GM12892 (cell line): ENCODE results near the gene RABIF.
"Not testable (repeated sequence)": the region's sequence is repeated elsewhere in the genome, so short reads cannot be mapped to it uniquely, and the experiment has no call there.

ENCODE experiments used
- DNase-seq: peaks from one replicate; pipeline ENCODE4 v3.0.0; 2011; ENCODE audit not compliant: insufficient read length
- FAIRE-seq: peaks from 2 replicates; lab custom pipeline; 2011; peaks lifted over from hg19 to GRCh38; lab: Jason Lieb, UNC
- POLR2A ChIP-seq: IDR thresholded peaks from 2 replicates; pipeline ENCODE4 v1.6.1; 2011; ENCODE audit warnings: low read depth, low read length, control low read depth
- POLR2AphosphoS5 ChIP-seq: IDR thresholded peaks from 2 replicates; pipeline ENCODE4 v1.6.1; 2011; ENCODE audit warnings: low read depth, low read length, control low read depth
- TAF1 ChIP-seq: IDR thresholded peaks from 2 replicates; pipeline ENCODE4 v1.6.1; 2011; ENCODE audit warnings: low read depth, mild to moderate bottlenecking, control low read depth, low read length, borderline replicate concordance

Gene RABIF

DNA sequence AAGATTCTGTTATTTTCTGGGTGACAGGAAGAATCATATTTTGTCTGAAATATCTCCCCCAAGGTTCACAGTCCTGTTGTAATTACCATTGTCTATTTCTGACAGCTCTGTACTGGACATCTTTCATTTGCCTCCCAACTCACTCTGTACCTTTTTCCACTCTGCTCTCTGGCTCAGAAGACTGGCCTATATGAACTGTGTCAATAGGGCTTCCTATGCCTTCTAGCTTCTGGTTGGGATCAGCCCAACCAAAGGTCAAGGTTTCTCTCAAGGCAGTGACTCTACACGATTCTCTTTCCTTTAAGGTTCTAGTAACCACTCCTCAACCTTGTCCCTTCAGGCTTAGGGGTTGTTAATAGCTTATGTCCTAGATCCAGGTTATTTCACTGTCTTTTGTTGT lies 20.5 kb upstream of the RABIF start:
- FAIRE-seq (no peak), DNase-seq (no peak)
- TF ChIP-seq POLR2AphosphoS5 (no peak), TAF1 (no peak), POLR2A (no peak)

DNA sequence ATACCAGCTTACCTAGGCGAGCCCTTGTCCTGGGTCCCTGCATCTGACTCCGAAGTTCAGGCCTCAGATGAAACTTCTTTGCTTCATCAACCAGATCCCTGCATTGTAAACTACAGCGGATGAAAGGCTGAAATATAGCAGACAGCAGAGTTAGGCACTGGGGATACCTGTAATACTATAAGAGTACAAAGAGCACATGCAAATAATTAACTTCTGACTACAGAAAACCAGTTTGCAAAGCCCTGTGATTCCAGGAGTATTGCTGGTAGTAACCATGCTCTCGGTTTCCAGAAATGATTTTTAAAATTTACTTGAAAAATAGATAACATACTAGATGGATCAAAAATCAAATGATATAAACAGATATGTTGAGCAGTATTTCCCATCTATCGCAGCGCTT lies 20.0 kb upstream of the RABIF start:
- no peak for TF ChIP-seq POLR2A
- no peak for FAIRE-seq
- no peak for DNase-seq

- DNase-seq, result no peak
- TF ChIP-seq POLR2AphosphoS5 (no peak), POLR2A (no peak), TAF1 (no peak)
- FAIRE-seq, result no peak
Measured at GRCh38 chr1:202905331-202905730, 16.4 kb upstream of the RABIF start.

DNA sequence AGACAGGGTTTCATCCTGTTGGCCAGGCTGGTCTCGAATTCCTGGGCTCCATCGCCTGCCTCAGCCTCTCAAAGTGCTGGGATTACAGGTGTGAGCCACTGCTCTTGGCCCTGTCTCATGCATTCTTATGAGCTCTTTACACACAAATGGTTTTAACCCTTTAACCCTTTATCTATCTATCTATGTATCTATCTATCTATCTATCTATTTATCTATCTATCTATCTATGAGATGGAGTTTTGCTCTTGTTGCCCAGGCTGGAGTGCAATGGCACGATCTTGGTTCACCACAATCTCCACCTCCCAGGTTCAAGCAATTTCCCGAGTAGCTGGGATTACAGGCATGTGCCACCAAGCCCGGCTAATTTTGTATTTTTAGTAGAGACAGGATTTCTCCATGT lies 14.9 kb upstream of the RABIF start:
- FAIRE-seq, DNase-seq: not testable (repeated sequence)

DNA sequence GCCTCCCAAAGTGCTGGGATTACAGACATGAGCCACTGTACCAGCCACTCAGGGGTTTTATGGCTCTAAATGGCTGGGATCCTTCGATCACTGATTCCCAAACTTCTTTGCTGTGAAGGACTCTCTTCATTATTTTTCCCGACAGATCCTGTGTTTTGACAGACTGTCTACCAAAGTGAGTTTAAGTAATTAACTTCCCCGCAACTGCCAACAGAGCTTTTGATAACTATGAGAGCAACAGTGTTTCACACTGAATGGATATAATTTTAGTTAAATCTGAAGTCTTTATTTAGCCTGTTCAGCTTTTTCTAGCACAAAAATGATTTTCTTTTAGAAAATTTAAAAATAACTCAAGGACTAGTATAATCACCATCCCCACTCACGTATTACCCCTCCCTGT lies 12.6 kb upstream of the RABIF start:
- DNase-seq (no peak), FAIRE-seq (no peak)
- TF ChIP-seq TAF1, result no peak
- TF ChIP-seq POLR2A, result no peak
- TF ChIP-seq POLR2AphosphoS5, result no peak

GRCh38 chr1:202892501-202892900 lies 3.6 kb upstream of the RABIF start:
- no peak for DNase-seq
- no peak for FAIRE-seq
- TF ChIP-seq POLR2AphosphoS5, result no peak
- no peak for TF ChIP-seq POLR2A
- no peak for TF ChIP-seq TAF1

- DNase-seq (no peak), FAIRE-seq (no peak)
- no peak for TF ChIP-seq POLR2AphosphoS5
- TF ChIP-seq POLR2A, result no peak
- no peak for TF ChIP-seq TAF1
Measured at GRCh38 chr1:202890392-202890791, 1.4 kb upstream of the RABIF start.

DNA sequence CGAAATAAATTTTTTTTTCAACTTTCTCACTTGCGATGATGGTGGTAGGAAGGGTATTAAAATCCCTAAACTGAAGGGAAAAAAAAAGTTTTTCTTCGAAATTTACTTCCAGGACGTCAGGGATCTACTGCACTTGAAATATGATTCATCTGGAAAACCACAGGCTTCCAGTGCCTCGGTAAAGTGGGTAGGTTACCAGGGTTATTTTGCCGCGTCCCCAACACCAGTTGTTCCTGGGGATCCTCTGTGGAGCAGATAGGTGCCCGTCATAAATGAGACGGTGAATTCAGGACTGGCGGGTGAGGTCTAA lies 773 bp downstream of the RABIF start:
- FAIRE-seq (no peak), DNase-seq (no peak)
- TF ChIP-seq POLR2A (no peak), POLR2AphosphoS5 (no peak), TAF1 (no peak)

GRCh38 chr1:202880961-202881460 lies 7.9 kb downstream of the RABIF start:
- DNase-seq (no peak), FAIRE-seq (no peak)
- TF ChIP-seq TAF1 (no peak), POLR2AphosphoS5 (no peak), POLR2A (no peak)

- DNase-seq, result no peak
- TF ChIP-seq TAF1 (no peak), POLR2A (no peak), POLR2AphosphoS5 (no peak)
- FAIRE-seq, result no peak
Measured at GRCh38 chr1:202880062-202880461, 8.9 kb downstream of the RABIF start.

DNA sequence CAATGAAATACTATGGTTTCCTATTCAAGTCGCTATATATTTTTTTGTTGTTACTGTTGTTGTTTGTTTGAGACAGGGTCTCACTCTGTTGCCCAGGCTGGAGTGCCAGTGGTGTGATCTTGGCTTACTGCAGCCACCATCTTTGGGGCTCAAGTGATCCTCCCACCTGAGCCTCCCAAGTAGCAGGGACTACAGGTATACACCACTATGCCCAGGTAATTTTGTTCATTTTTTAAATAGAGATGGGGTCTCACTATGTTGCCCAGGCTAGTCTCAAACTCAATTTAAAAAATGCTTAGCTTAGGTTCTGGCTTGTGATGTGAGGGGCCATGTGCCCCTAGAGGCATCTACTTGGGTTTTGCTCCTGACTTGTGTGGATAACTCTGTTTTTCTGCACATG lies 9.8 kb downstream of the RABIF start:
- TF ChIP-seq TAF1 (no peak), POLR2AphosphoS5 (no peak), POLR2A (no peak)
- no peak for FAIRE-seq
- DNase-seq, result no peak

DNA sequence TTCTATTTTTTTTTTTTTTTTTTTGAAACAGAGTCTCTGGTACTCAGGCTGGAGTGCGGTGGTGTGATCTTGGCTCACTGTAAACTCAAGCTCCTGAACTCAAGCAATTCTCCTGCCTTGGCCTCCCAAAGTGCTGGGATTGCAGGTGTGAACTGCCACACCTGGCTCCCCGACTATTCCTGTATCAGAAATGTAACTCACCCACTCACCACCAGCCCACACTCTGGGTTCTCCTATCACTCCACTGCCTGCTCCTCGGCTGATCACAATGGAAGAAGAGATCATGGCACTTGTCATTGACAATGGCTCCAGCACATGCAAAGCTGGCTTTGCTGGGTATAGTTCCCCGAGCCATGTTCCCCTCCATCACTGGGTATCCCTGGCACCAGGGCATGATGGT lies 15.9 kb downstream of the RABIF start:
- DNase-seq (no peak), FAIRE-seq (no peak)
- TF ChIP-seq POLR2A, result no peak
- no peak for TF ChIP-seq TAF1

- DNase-seq (no peak), FAIRE-seq (no peak)
- TF ChIP-seq POLR2A (no peak), POLR2AphosphoS5 (no peak), TAF1 (no peak)
Measured at GRCh38 chr1:202871367-202871766, 17.6 kb downstream of the RABIF start.
